Measurements from ENCODE around the gene GPR132.
A peak's percentile ranks its signal among the peaks of the same experiment; 100 is the strongest.
"Not testable (repeated sequence)": the region's sequence is repeated elsewhere in the genome, so short reads cannot be mapped to it uniquely, and the experiment has no call there.

The GPR132 gene

DNA sequence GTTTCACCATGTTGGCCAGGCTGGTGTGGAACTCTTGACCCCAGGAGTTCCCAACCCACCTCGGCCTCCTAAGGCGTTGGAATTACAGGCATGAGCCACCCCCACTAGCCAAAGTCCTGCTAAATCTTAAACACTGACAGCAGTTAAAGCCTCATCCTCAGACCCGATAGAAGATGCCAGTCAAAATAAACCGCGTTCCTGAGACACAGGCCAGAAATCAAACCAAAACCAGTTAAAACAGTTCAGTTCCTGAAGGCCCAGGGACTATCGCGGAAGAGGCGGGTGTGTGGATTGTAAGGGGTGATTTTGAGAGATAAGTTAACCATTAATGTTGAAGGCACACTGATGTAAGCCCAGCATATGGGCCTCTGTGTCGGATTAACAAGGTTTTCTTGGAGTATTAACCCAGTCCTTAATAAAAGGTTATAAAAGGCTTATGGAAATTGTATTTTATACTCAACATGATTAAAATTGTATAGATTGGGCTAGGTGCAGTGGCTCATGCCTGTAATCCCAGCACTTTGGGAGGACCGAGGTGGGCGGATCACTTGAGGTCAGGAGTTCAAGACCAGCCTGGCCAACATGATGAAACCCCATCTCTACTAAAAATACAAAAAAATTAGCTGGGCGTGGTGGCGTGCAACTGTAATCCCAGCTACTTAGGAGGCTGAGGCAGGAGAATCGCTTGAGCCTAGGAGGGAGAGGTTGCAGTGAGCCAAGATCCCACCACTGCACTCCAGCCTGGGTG, 25.6 kb downstream of the GPR132 start:
- no peak for DNase-seq

- DNase-seq, result not testable (repeated sequence)
Measured at GRCh38 chr14:105035616-105036015, 29.6 kb downstream of the GPR132 start.

DNA sequence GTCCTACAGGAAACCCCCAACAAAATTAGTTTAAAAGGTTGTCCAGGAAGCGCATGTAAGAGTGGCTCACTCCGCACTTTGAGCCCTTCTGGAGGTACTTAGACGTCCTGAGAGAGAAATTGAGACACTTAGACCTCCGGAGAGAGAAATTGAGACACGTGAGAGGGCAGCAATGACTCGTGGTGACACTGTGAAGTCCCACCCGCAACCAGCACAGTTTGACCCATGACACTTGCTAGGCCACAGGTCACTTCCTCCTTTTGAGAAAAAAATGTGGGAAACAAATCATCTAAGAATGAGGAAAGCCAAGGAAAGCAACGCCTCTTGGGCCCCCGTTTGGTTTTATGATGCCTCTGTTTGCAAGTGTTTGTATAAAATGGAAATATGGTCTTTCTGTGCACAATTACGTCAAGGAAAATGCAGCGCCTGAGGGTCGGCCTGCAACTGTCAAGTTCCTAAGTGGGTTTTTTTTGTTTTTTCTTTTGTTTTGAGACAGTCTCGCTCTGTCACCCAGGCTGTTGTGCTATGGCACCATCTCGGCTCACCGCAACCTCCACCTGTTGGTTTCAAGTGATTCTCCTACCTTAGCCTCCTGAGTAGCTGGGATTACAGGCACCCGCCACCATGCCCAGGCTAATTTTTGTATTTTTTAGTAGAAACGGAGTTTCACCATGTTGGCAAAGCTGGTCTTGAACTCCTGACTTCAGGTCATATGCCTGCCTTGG, 30.8 kb downstream of the GPR132 start:
- no peak for DNase-seq

GRCh38 chr14:105033412-105033900, 31.8 kb downstream of the GPR132 start:
- DNase-seq, result not testable (repeated sequence)

- DNase-seq, result not testable (repeated sequence)
Measured at GRCh38 chr14:105032451-105032901, 32.8 kb downstream of the GPR132 start.

DNA sequence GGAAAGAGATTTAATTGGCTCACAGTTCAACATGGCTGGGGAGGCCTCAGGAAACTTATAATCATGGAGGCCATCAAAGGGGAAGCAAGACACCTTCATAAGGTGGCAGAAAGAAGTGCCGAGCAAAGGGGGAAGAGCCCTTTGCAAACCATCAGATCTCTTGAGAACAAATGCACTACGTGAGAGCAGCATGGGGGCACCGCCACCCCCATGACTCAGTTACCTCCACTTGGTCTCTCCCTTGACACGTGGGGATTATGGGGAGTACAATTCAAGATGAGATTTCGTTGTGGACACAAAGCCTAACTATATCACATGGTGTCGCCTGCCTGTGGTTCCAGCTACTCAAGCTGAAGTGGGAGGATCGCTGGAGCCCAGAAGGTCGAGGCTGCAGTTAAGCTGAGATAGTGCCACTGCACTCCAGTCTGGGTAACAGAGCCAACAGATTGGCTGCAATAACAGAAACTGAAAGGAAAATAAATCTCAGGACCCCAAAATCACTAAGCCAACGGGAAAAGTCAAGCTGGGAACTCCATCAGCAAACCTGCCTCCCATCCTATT, 34.3 kb downstream of the GPR132 start:
- DNase-seq, result no peak

- DNase-seq, result no peak
Measured at GRCh38 chr14:105030194-105030593, 35.0 kb downstream of the GPR132 start.

GRCh38 chr14:105029402-105029801, 35.8 kb downstream of the GPR132 start:
- DNase-seq, result no peak

DNA sequence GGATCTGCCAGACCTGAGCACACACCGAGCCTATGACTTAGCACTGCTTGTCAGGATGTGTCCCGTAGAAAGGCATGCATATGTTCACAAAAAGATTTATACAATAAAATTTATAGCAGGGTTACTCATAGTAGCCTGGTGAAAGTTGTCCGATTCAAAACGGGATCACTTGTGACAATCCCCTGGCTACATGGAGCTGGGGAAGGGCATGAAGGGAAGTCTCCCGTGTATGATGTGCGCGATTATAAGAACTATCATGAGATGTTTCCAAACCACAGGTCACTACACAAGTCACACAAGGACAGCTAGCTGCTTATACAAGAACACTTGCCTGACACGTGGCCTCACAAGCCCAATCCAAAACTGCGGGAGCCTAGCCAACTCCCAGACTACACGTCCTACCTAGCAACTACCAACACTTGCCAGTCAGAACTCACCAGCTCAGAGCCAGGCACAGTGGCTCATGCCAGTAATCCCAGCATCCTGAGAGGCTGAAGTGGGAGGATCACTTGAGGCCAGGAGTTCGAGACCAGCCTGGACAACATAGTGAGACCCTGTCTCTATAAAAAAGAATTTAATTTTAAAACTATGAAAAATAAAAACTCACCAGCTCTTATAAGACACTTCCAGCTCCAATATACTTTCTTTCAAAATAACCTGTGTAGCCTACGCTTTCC, 36.8 kb downstream of the GPR132 start:
- no peak for DNase-seq

DNA sequence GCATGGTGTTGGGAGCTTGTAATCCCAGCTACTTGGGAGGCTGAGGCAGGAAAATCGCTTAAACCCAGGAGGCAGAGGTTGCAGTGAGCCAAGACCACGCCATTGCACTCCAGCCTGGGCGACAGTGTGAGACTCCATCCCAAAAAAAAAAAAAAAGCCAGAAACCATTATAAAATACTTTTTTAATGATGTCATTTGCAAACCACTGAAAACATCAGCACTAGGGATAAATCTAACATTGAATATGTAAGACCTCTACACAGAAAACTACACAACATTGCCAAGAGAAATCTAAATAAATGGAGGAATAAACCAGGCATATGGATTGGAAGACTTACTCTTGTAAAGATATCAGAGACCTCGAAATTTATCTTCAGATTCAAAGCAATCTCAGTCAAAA, 37.5 kb downstream of the GPR132 start:
- not testable (repeated sequence) for DNase-seq

- no peak for DNase-seq
Measured at GRCh38 chr14:105026802-105027563, 38.2 kb downstream of the GPR132 start.

GRCh38 chr14:105026033-105026785, 39.0 kb downstream of the GPR132 start:
- no peak for DNase-seq

DNA sequence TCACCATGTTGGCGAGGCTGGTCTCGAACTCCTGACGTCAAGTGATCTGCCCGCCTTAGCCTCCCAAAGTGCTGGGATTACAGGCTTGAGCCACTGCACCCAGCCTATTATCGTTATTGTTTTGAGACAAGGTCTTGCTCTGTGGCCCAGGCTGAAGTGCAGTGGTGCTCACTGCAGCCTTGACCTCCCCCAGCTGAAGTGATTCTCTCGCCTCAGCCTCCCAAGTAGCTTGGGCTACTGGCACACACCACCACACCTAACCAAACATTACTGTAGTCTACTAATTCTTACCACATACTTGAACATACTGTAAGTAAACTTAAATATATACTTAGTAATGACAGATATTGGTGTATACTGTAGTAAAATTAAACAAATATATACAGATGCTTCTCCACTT, 39.8 kb downstream of the GPR132 start:
- no peak for DNase-seq

DNA sequence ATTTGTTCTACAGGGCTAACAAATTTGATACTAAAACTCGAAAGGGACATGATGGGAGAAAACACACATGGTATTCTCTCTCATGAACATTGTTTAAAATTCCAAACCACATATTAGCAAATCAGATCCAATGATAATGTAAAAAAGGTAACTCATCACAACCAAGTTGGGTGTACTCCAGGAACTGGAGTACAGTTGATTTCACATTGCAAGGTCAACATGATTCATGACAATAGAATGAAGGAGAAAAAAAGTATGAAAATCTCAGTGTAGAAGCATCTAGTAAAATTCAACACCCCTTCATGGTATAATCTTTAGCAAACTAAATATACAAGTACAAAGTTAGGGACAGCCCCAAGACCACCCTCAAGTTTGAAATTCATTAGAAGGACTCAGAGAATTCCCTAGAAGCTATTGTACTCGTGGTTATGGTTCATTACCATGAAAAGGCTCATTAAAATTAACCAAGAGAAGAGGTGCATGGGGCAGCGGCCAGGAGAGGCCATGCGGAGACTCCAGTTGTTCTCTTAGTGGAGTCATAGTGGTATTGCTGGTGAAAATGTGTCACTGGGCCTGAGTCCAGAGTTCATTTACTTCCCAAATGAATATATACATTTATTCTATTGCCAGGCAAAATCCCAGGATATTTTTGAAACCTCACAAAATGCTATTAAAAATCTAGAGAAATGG, 41.3 kb downstream of the GPR132 start:
- DNase-seq, result no peak

GRCh38 chr14:105023144-105023543, 42.1 kb downstream of the GPR132 start:
- DNase-seq, result no peak

DNA sequence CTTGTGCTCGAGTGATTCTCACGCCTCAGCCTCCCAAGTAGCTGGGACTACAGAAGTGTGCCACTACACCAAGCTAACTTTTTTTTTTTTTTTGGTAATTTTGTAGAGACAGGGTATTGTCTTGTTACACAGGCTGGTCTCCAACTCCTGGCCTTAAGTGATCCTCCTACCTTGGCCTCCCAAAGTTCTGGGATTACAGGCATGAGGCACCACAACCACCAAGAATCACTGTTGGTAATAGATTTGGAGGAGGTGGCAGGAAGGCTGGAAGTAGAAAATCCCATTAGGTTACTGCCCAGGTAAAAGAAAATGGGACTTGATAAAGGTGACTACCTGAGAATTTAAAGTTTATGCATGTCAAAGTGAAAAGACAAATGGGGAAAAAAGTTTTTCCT, 43.0 kb downstream of the GPR132 start:
- DNase-seq, result no peak

GRCh38 chr14:105021656-105022275, 43.5 kb downstream of the GPR132 start:
- DNase-seq, result peak; percentile 46

DNA sequence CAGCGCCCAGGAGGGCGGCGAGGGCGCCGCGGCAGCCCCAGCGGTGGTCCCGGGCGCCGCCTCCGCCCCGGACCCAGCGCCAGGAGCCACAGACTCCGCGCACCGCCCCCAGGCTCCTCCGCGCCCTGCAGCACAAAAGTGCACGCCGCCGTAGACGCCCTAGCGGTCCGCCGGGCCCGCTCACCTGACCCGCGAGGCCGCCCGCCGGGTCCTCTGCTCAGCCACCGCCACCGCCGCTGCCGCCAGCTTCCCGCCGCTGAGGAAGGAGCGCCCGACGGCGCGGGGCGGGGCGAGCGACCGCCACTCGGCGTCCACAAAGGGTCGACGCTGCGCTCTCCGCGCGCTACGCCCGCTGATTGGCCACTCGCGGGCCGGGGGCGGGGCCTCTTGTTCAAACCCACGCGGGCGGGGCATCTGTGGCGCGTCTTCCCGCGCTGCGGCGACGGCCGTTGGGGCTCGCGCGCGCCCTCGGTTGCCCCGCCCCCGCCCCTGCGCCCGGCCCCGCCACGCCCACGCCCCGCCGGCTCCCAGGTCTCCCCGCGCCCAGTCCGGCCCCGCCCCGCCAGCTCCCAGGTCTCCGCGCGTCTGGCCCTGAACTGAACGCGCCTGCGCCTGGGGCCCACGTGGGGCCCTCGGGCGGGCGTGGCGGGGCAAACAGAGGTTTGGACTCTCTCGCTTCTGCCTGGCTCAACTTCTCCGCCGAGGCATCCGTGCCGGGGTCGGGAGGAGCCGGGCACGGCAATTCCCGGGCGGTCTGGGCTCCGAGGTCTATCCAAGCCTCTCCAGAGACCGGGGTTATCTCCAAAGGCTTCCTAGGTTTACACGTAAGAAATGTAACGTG, 44.2 kb downstream of the GPR132 start, which contains the start of gene CDCA4:
Gene CDCA4, minus strand, starts transcription at position 269 of the 841 bp plus-strand sequence. CDS start 9,154 bp downstream, outside the sequence.
- DNase-seq, result peak; percentile 97

Data from stimulated activated CD4-positive, alpha-beta T cell treated with anti-CD3 and anti-CD28 coated beads, Interleukin-1b, Interleukin-23, amount 100 ng/mL, for 48 hours (primary cell).